Stimulated activated memory B cell treated with anti-CD40 and anti-IgM and Interleukin-4, amounts not matched to agents 10 μg/mL and 1 μg/mL and 100 μg/mL, for 72 hours (primary cell): ENCODE data around the gene SCPEP1.
"Not testable (repeated sequence)": the region's sequence is repeated elsewhere in the genome, so short reads cannot be mapped to it uniquely, and the experiment has no call there.

ENCODE experiments used
- ATAC-seq: fragments of 150-1000 bp; cut with Tn5 transposase; 2 replicates; pipeline ENCODE4 v1.10.0; 2021
- H3K27ac Mint-ChIP-seq: one replicate; pipeline ENCODE4 v1.8.0; 2022; ENCODE audit warnings: mild to moderate bottlenecking, mixed read lengths
- H3K27me3 Mint-ChIP-seq: one replicate; pipeline ENCODE4 v1.8.0; 2022; ENCODE audit warnings: mixed read lengths
- H3K36me3 Mint-ChIP-seq: one replicate; pipeline ENCODE4 v1.8.0; 2022; ENCODE audit warnings: mixed read lengths
- H3K4me1 Mint-ChIP-seq: one replicate; pipeline ENCODE4 v1.8.0; 2022; ENCODE audit warnings: mixed read lengths
- H3K4me3 Mint-ChIP-seq: one replicate; pipeline ENCODE4 v1.8.0; 2022; ENCODE audit warnings: mild to moderate bottlenecking, moderate library complexity, mixed read lengths
- H3K9me3 Mint-ChIP-seq: one replicate; pipeline ENCODE4 v1.8.0; 2022; ENCODE audit warnings: mixed read lengths

The SCPEP1 gene, protein sequence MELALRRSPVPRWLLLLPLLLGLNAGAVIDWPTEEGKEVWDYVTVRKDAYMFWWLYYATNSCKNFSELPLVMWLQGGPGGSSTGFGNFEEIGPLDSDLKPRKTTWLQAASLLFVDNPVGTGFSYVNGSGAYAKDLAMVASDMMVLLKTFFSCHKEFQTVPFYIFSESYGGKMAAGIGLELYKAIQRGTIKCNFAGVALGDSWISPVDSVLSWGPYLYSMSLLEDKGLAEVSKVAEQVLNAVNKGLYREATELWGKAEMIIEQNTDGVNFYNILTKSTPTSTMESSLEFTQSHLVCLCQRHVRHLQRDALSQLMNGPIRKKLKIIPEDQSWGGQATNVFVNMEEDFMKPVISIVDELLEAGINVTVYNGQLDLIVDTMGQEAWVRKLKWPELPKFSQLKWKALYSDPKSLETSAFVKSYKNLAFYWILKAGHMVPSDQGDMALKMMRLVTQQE

DNA sequence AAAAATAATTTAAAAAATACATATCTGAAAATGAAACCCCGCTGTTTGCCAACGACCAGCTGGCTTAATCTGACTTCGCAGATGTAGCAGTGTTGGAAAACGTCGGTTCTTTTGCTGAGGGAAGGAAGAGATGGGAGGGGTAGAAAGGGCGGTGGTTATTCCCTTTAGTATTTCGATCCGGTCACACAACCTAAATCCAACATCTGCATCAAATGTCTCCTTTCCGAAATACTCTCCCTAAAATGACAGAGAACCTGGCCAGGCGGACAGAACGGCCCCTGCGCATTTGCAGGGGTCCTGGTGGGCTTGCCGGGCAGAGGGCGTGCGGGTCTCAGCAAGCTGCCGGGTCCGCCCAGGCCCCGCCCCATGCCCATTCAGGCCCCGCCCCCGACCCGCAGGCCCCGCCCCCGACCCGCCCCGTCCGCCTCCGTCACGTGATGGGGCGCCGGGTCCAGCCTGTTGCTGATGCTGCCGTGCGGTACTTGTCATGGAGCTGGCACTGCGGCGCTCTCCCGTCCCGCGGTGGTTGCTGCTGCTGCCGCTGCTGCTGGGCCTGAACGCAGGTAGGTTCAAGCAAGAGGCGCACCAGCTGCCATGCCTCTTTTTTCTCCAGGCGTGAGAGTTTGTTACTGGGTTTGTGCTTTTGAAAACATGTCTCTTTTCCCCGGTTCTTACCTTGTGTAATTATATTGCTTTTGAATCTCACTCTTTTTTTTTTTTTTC, at the start of gene SCPEP1:
Gene SCPEP1 (plus strand): TSS at position 459 of the 723 bp plus-strand sequence. CDS start 29 bp downstream, at position 488.
- peaks cover 12% of the 10 kb centered on the region for H3K36me3 Mint-ChIP-seq
- peak within 1 kb of the TSS; percentile 89 for H3K4me3 Mint-ChIP-seq
- peak; percentile 95 for ATAC-seq
- peak within 1 kb of the TSS; percentile 92 for H3K27ac Mint-ChIP-seq
- H3K9me3 Mint-ChIP-seq, result no peaks in the 10 kb centered on the region
- H3K4me1 Mint-ChIP-seq, result peaks cover 38% of the 10 kb centered on the region
- H3K27me3 Mint-ChIP-seq, result no peaks in the 10 kb centered on the region

DNA sequence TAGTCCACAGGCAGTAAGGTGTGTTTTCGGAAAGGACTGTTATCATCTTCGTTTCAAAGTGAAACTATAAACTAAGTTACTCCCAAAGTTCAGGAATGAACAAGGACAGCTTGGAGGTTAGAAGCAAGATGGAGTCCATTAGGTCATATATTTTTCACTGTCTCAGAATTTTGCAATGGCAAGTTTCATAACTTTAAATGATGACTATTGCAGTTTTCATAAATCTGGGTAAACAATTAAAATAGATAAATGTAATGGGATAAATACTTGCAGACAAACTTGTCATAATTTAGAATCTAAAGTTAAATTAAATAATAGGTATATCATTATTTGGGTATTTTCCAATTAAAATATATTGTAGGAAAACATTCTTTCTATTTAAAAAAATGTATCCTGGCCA, 49.3 kb upstream of the SCPEP1 start:
- Mint-ChIP-seq H3K27me3 (no peaks in the 10 kb centered on the region), H3K36me3 (peaks cover 5% of the 10 kb centered on the region), H3K9me3 (peaks cover 2% of the 10 kb centered on the region), H3K4me3 (no peak overlapping the region), H3K27ac (no peak overlapping the region), H3K4me1 (no peaks in the 10 kb centered on the region)
- ATAC-seq, result no peak

DNA sequence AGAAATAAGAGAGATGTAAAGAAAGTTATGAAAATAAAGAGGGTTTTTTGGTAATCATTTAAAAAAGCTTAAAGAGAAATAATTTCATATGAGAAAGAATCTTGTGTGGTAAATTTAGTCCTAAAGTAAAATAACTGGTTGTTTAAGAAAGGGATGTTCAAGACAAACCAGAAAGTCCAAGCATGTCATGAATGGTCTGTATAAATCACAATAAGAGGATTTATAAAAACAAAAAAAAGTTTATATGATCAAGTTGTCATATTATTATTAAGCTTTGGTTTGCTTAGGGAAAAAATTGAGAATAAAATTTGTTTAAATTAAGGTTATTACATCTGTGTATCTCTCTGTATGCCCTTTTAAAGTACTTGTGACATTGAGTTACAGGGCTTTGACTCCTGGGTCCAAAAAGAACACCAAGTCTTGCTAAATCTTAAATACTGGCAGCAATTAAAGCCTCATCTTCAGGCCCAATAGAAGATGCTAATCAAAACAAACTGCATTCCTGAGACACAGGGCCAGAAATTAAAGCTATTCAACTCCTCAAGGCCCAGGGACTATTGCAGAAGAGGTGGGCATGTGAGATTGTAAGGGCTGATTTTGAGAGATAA, 48.5 kb upstream of the SCPEP1 start:
- Mint-ChIP-seq H3K9me3 (peaks cover 2% of the 10 kb centered on the region), H3K27ac (no peak overlapping the region), H3K36me3 (peaks cover 10% of the 10 kb centered on the region), H3K4me1 (no peaks in the 10 kb centered on the region), H3K4me3 (no peak overlapping the region), H3K27me3 (no peaks in the 10 kb centered on the region)
- ATAC-seq, result no peak

DNA sequence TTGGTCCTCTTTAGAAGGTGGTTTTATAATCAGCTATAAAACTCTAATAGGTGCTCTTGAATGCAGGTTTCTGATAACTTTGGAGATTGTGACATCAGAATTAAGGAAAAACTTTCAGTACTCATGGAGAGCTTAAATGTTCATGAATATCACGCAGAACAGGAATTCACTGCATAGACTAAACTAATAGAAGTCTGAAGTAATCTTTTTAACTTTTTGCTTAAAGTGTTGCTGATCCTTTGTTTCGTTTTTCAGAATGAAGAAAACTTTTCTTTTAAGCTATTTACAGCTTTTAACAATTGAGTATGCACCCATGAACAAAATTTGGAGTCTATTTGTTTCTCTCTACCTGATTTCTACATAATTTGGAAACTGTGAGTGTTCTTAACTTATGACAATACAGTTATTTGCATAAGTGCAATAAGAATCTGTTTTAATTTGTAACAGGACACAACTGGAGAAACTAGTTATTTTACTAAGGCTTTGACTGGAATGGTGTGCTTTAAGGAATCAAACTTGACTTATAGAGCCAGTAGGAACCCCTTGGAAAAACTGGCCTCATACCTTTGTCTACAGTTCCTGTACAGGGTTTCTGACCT, 47.1 kb upstream of the SCPEP1 start:
- H3K4me1 Mint-ChIP-seq, result no peaks in the 10 kb centered on the region
- H3K27me3 Mint-ChIP-seq, result no peaks in the 10 kb centered on the region

DNA sequence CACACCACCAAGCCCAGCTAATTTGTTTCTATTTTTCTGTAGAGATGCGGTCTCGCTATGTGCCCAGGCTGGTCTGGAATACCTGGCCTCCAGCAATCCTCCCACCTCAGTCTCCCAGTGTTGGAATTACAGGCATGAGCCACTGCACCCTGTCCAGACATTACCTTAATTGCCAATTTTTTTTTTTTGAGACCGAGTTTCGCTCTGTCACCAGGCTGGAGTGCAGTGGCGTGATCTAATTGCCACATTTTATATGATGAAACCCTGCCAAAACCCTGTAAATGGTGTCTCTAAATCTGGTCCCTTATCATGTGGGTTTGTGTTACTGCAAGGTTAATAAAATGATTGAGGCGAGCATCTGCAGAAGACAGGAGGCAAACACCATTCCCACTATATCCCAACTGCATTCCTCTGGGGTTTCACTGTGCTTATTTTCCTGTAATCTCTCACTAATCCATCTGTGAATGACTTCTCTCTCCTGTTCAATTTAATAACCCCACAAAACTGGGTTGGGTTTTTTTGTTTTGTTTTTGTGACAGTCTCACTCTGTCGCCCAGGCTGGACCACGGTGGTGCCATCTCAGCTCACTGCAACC, 44.7 kb upstream of the SCPEP1 start:
- Mint-ChIP-seq H3K9me3 (peaks cover 2% of the 10 kb centered on the region), H3K36me3 (peaks cover 26% of the 10 kb centered on the region), H3K27me3 (no peaks in the 10 kb centered on the region), H3K4me3 (no peak overlapping the region), H3K27ac (no peak overlapping the region), H3K4me1 (no peaks in the 10 kb centered on the region)
- ATAC-seq, result no peak

More for the DNA sequence above, 47.1 kb upstream of the SCPEP1 start:
- ATAC-seq, result no peak
- H3K4me3 Mint-ChIP-seq, result no peak overlapping the region
- peaks cover 10% of the 10 kb centered on the region for H3K36me3 Mint-ChIP-seq
- no peak overlapping the region for H3K27ac Mint-ChIP-seq
- peaks cover 2% of the 10 kb centered on the region for H3K9me3 Mint-ChIP-seq

DNA sequence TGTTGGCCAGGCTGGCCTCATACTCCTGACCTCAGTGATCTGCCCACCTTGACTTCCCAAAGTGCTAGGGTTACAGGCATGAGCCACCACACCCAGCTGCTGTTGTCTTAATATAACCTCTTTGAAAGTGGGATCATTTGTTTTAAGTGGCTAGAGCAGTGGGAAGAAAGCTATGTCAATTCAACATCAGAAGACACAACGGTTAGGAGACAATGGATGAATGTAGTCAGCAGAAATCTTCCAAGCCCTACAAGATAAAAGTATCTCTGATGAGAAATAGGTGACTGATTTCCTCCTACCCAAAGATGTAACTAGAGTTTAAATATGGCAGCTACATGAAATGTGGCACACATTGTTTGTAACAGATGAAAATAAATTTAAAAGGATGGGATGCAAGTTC, 44.1 kb upstream of the SCPEP1 start:
- no peak for ATAC-seq
- Mint-ChIP-seq H3K36me3 (peaks cover 30% of the 10 kb centered on the region), H3K4me1 (no peaks in the 10 kb centered on the region), H3K27me3 (no peaks in the 10 kb centered on the region), H3K9me3 (peaks cover 2% of the 10 kb centered on the region), H3K4me3 (no peak overlapping the region), H3K27ac (no peak overlapping the region)

DNA sequence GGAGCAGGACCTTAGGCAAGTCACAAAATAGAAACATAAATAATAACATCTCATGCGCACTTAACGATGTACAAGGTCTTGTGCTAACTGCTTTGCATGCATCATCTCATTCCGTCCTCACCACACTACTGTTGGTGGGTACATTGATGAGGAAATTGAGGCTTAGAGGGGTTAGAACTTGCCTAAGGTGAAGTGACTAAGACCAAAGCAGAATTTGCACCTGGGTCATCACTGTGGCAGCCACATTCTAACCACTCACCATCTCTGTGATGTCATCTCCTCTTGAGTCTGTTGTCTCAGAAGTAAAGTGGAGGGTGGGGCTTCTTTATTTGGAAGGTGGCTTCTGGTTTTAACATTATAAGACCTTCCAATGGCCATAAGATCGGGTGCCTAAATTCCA, 43.7 kb upstream of the SCPEP1 start:
- ATAC-seq, result no peak
- peaks cover under 1% of the 10 kb centered on the region for H3K9me3 Mint-ChIP-seq
- H3K36me3 Mint-ChIP-seq, result peaks cover 30% of the 10 kb centered on the region
- H3K27ac Mint-ChIP-seq, result no peak overlapping the region
- no peaks in the 10 kb centered on the region for H3K4me1 Mint-ChIP-seq
- H3K4me3 Mint-ChIP-seq, result no peak overlapping the region
- no peaks in the 10 kb centered on the region for H3K27me3 Mint-ChIP-seq

DNA sequence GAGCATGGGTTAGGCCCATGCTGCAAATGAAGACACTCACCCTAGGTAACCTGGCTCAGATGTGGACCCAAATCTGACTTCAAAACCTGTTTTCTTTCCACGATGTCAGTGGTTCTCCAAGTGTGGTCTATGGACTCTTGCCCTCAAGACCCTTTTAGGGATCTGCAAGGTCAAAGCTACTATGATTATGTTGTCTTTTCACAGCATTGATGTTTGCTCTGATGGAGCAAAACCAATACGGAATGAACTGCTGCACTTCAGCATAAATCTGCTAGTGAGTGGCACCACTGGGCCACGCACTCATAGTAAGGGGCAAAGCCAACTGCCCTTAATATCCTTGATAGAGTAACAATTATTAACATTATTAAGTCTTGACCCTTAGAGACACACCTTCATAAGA, 42.5 kb upstream of the SCPEP1 start:
- no peaks in the 10 kb centered on the region for H3K27me3 Mint-ChIP-seq
- peaks cover 37% of the 10 kb centered on the region for H3K36me3 Mint-ChIP-seq
- H3K9me3 Mint-ChIP-seq, result no peaks in the 10 kb centered on the region
- H3K4me1 Mint-ChIP-seq, result peaks cover 6% of the 10 kb centered on the region
- no peak overlapping the region for H3K4me3 Mint-ChIP-seq
- H3K27ac Mint-ChIP-seq, result no peak overlapping the region
- no peak for ATAC-seq

DNA sequence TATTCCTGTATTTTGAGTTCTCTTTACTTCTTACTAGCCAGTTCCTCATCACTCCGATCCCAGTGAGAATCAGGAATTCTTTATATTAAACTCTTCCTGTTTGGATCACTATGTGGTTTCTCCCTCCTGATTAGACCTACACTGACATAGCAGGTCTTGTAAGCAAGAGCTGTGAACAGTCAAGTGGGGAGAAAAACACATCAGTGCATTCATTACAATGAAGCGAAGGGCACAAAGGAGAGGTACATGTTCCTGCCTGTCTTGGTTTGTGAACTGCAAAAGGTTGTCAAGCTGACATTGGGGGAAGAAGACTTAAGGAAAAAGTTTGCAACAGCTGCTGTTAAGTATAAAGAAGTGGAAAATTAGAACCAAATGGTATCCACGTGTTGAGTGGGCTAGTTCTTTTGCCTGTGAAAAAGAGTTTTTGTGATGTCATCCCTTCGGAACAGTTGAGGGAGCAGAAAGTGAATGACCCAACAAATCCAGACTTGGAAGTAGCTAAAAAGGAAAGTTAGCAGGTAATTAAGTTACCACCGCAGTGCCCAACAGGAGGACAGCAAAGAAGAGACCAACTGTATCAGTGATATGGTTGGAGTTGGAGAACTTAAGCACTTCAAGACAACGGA, 41.1 kb upstream of the SCPEP1 start:
- H3K4me1 Mint-ChIP-seq, result peaks cover 6% of the 10 kb centered on the region
- ATAC-seq, result no peak
- H3K36me3 Mint-ChIP-seq, result peaks cover 45% of the 10 kb centered on the region
- no peaks in the 10 kb centered on the region for H3K9me3 Mint-ChIP-seq
- H3K27ac Mint-ChIP-seq, result no peak overlapping the region
- no peaks in the 10 kb centered on the region for H3K27me3 Mint-ChIP-seq
- no peak overlapping the region for H3K4me3 Mint-ChIP-seq

DNA sequence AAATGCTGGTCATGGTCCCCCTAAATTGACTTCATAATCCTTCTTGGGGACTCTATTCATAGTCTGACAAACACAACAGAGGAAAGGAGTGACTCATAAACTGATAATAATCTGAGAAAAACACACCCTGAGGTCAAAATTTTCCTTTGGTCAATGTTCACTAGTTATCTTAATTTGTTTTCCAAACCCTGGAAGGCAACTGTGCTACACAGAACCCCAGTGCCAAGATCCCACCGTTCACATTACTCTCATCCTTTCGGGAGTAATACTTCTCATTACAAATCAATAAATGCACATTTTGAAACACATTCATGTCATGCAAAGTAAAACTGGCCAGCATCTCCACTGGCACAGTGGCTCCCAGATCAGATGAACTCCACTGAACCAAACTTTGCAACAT, 40.2 kb upstream of the SCPEP1 start:
- ATAC-seq, result no peak
- no peaks in the 10 kb centered on the region for H3K27me3 Mint-ChIP-seq
- H3K4me1 Mint-ChIP-seq, result peaks cover 6% of the 10 kb centered on the region
- H3K27ac Mint-ChIP-seq, result no peak overlapping the region
- no peaks in the 10 kb centered on the region for H3K9me3 Mint-ChIP-seq
- peaks cover 46% of the 10 kb centered on the region for H3K36me3 Mint-ChIP-seq
- no peak overlapping the region for H3K4me3 Mint-ChIP-seq

DNA sequence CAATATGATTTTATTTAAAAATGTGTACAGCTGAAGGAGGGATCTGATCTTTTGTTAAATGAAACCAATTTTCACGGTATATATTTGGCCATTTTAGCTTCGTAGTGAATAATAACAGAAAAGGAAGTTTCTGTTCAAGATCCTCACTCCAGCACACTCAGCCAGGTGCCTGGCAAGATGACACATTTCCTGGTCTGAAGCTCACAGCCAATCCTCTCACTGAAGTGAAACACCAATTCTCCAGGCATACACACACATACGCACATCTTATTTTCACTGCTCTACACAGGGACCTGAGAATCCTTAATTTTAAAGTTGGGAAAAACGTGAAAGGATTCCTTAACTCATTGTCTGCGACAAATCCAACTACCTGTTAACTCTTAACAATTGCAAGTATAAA, 39.7 kb upstream of the SCPEP1 start:
- H3K4me3 Mint-ChIP-seq, H3K27me3 Mint-ChIP-seq, ATAC-seq, H3K27ac Mint-ChIP-seq, H3K4me1 Mint-ChIP-seq, H3K9me3 Mint-ChIP-seq: not testable (repeated sequence)
- H3K36me3 Mint-ChIP-seq, result peaks cover 48% of the 10 kb centered on the region

DNA sequence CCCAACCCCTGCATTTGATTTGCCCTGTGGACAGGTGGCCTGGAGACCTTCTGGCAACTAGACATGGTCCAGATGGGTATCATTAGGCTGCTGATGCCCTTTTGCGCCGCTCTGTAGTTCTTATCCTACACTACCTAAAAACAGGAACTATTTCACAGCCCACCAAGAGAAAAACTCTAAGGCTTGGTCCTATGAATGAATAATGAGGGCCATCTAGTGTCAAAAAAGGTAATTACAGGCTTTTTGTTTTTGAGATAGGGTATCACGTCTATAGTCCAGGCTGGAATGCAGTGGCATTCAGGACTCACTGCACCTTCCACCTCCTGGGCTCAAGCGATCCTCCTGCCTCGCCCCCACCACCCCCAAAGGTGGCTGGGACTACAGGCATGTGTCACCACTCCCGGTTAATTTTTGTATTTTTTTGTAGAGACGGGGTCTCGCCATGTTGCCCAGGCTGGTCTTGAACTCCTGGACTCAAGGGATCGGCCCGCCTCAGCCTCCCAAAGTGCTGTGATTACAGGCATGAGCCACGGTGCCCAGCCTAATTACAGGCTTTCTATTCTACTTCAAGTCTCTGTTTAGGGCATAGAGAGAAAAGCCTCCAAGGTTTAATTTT, 38.0 kb upstream of the SCPEP1 start:
- ATAC-seq, result peak; percentile 70
- H3K36me3 Mint-ChIP-seq, result peaks cover 53% of the 10 kb centered on the region
- no peaks in the 10 kb centered on the region for H3K27me3 Mint-ChIP-seq
- peaks cover 6% of the 10 kb centered on the region for H3K4me1 Mint-ChIP-seq
- H3K4me3 Mint-ChIP-seq, result no peak overlapping the region
- no peak overlapping the region for H3K27ac Mint-ChIP-seq
- H3K9me3 Mint-ChIP-seq, result no peaks in the 10 kb centered on the region

DNA sequence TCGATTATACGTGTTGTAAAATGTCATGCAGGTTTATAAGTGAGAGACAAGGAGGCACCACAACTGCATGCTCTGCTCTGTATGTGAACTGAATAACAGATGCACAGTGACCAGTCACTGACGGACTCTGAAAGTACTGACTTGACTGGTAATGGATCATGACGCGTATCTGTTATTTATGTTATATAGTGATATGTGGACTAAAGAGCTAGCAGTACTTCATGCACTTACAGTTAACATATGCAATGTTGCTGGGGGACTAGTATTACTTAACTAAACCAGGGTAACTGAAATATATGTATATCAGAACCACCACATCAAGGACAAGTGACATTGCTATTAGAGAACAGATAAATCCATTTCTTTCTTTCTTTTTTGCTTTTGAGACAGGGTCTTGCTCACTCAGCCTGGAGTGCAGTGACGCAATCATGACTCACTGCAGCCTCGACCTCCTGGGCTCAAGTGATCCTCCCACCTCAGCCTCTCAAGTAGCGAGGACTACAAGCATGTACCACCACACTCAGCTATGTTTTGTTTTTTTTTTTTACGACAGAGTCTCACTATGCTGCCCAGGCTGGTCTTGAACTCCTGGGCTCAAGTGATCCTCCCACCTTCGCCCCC, 34.3 kb upstream of the SCPEP1 start:
- Mint-ChIP-seq H3K36me3 (peaks cover 49% of the 10 kb centered on the region), H3K27me3 (no peaks in the 10 kb centered on the region), H3K27ac (peak overlapping the region; percentile 40), H3K9me3 (no peaks in the 10 kb centered on the region), H3K4me1 (peaks cover 6% of the 10 kb centered on the region), H3K4me3 (no peak overlapping the region)
- no peak for ATAC-seq

DNA sequence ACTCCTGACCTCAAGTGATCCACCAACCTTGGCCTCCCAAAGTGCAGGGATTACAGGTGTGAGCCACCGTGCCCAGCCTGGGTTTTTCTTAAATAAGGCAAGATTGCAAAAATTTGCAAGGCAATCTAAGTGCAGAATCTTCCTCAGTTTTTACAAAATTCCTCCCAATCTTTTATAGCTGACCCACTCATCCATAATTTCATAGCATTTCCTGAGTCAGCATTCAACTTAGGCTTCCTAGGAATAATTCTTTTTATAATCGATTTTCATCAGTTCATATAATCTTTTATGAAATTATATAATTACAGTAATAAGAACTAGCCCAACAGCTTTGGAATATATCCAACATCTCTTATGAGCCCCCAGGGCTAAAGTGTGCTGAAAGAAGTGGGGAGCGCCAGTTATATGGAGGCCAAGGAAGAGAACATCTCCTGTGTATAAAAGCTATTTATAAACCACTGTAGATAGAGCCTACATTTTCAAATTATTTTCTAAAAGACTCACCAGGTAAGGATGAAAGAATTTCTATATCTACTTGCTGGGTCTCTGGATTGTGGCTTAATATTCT, 31.9 kb upstream of the SCPEP1 start:
- Mint-ChIP-seq H3K4me1 (no peaks in the 10 kb centered on the region), H3K36me3 (peaks cover 60% of the 10 kb centered on the region), H3K4me3 (no peak overlapping the region), H3K27ac (no peak overlapping the region), H3K9me3 (no peaks in the 10 kb centered on the region), H3K27me3 (no peaks in the 10 kb centered on the region)
- ATAC-seq, result no peak
